ENCODE measurements around the gene PGRMC2. TPM values are rescaled to one million over a fixed set of nuclear protein-coding genes. Genes with fewer than 3 reads are reported as not detected.

Gene PGRMC2
- total RNA-seq, 1 donor from 2014 or later, result 28.2 TPM

DNA sequence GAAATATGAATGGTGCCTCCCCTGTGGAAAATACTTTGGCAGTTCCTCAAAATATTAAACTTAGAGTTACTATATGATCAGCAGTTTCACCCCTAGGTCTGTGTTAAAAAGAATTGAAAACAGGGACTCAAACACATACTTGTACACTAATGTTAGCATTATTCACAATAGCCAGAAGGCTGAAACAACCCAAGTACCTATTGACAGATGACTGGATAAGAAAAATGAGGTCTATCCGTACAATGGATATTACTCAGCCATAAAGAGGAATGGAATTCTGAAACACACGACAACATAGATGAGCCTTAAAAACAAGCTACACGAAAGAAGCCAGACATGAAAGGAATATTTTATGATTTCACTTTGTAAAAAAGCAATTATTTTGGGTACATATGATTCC lies 54.9 kb downstream of the PGRMC2 start:
- Mint-ChIP-seq H3K4me1 (ENCODE audit: low read depth, unreplicated experiment) (peaks cover 15% of the 10 kb centered on the region), H3K27me3 (ENCODE audit: unreplicated experiment) (peaks cover 4% of the 10 kb centered on the region), H3K36me3 (ENCODE audit: unreplicated experiment) (peaks cover 4% of the 10 kb centered on the region), H3K9me3 (ENCODE audit: unreplicated experiment) (peaks cover 1% of the 10 kb centered on the region), H3K27ac (ENCODE audit: unreplicated experiment) (no peak overlapping the region), H3K4me3 (ENCODE audit: unreplicated experiment) (no peak overlapping the region)
- DNase-seq, result no peak
- TF ChIP-seq, protein P1, sequence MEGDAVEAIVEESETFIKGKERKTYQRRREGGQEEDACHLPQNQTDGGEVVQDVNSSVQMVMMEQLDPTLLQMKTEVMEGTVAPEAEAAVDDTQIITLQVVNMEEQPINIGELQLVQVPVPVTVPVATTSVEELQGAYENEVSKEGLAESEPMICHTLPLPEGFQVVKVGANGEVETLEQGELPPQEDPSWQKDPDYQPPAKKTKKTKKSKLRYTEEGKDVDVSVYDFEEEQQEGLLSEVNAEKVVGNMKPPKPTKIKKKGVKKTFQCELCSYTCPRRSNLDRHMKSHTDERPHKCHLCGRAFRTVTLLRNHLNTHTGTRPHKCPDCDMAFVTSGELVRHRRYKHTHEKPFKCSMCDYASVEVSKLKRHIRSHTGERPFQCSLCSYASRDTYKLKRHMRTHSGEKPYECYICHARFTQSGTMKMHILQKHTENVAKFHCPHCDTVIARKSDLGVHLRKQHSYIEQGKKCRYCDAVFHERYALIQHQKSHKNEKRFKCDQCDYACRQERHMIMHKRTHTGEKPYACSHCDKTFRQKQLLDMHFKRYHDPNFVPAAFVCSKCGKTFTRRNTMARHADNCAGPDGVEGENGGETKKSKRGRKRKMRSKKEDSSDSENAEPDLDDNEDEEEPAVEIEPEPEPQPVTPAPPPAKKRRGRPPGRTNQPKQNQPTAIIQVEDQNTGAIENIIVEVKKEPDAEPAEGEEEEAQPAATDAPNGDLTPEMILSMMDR (IDR thresholded peaks at IDR 0.05; ENCODE audit: partially characterized antibody, unreplicated experiment), result no peak

- H3K4me3 Mint-ChIP-seq (ENCODE audit: unreplicated experiment), result peak overlapping the region; percentile 63
- peaks cover 1% of the 10 kb centered on the region for H3K9me3 Mint-ChIP-seq (ENCODE audit: unreplicated experiment)
- peak overlapping the region; percentile 71 for H3K27ac Mint-ChIP-seq (ENCODE audit: unreplicated experiment)
- peaks cover 4% of the 10 kb centered on the region for H3K36me3 Mint-ChIP-seq (ENCODE audit: unreplicated experiment)
- DNase-seq, result no peak
- H3K27me3 Mint-ChIP-seq (ENCODE audit: unreplicated experiment), result peaks cover 4% of the 10 kb centered on the region
- TF ChIP-seq, protein P1 (IDR thresholded peaks at IDR 0.05; ENCODE audit: partially characterized antibody, unreplicated experiment), result no peak
- H3K4me1 Mint-ChIP-seq (ENCODE audit: low read depth, unreplicated experiment), result peaks cover 25% of the 10 kb centered on the region
Measured at GRCh38 chr4:128228845-128229795, 58.5 kb downstream of the PGRMC2 start.

GRCh38 chr4:128227991-128228571 lies 59.5 kb downstream of the PGRMC2 start:
- DNase-seq, result no peak
- peaks cover 1% of the 10 kb centered on the region for H3K9me3 Mint-ChIP-seq (ENCODE audit: unreplicated experiment)
- H3K4me1 Mint-ChIP-seq (ENCODE audit: low read depth, unreplicated experiment), result peaks cover 25% of the 10 kb centered on the region
- TF ChIP-seq, protein P1 (IDR thresholded peaks at IDR 0.05; ENCODE audit: partially characterized antibody, unreplicated experiment), result no peak
- H3K4me3 Mint-ChIP-seq (ENCODE audit: unreplicated experiment), result peak overlapping the region; percentile 63
- peak overlapping the region; percentile 71 for H3K27ac Mint-ChIP-seq (ENCODE audit: unreplicated experiment)
- H3K27me3 Mint-ChIP-seq (ENCODE audit: unreplicated experiment), result peaks cover 4% of the 10 kb centered on the region
- H3K36me3 Mint-ChIP-seq (ENCODE audit: unreplicated experiment), result peaks cover 4% of the 10 kb centered on the region

- no peak for DNase-seq
- H3K4me3 Mint-ChIP-seq (ENCODE audit: unreplicated experiment), result no peak overlapping the region
- H3K27me3 Mint-ChIP-seq (ENCODE audit: unreplicated experiment), result peaks cover 4% of the 10 kb centered on the region
- H3K9me3 Mint-ChIP-seq (ENCODE audit: unreplicated experiment), result peaks cover 1% of the 10 kb centered on the region
- H3K36me3 Mint-ChIP-seq (ENCODE audit: unreplicated experiment), result peaks cover 4% of the 10 kb centered on the region
- TF ChIP-seq, protein P1 (IDR thresholded peaks at IDR 0.05; ENCODE audit: partially characterized antibody, unreplicated experiment), result no peak
- H3K4me1 Mint-ChIP-seq (ENCODE audit: low read depth, unreplicated experiment), result peaks cover 25% of the 10 kb centered on the region
- H3K27ac Mint-ChIP-seq (ENCODE audit: unreplicated experiment), result no peak overlapping the region
Measured at GRCh38 chr4:128225148-128225547, 62.5 kb downstream of the PGRMC2 start.

DNA sequence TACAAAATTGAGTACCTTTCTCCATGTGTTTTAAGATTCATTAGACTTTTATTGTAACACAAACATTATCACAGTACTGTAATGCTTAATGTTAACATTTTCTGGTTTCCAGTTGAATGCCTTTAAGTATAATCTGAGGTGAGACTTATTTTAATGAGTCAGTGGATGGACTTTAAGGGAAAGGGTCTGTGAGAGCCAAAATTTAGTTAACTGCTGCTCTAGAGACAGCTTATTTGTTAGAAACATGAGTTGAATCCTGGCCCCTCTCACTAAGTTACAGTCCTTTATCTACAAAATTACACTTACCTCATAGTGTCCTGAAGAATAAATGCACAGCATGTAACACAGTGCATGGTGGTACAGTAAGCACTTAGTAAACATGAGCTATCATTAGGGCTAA lies 66.0 kb downstream of the PGRMC2 start:
- no peaks in the 10 kb centered on the region for H3K36me3 Mint-ChIP-seq (ENCODE audit: unreplicated experiment)
- DNase-seq, result no peak
- H3K9me3 Mint-ChIP-seq (ENCODE audit: unreplicated experiment), result no peaks in the 10 kb centered on the region
- no peak overlapping the region for H3K4me3 Mint-ChIP-seq (ENCODE audit: unreplicated experiment)
- no peaks in the 10 kb centered on the region for H3K27me3 Mint-ChIP-seq (ENCODE audit: unreplicated experiment)
- no peak overlapping the region for H3K27ac Mint-ChIP-seq (ENCODE audit: unreplicated experiment)
- TF ChIP-seq, protein P1 (IDR thresholded peaks at IDR 0.05; ENCODE audit: partially characterized antibody, unreplicated experiment), result no peak
- peaks cover 2% of the 10 kb centered on the region for H3K4me1 Mint-ChIP-seq (ENCODE audit: low read depth, unreplicated experiment)
